ENCODE results near the gene CCDC33.

CCDC33 gene

DNA sequence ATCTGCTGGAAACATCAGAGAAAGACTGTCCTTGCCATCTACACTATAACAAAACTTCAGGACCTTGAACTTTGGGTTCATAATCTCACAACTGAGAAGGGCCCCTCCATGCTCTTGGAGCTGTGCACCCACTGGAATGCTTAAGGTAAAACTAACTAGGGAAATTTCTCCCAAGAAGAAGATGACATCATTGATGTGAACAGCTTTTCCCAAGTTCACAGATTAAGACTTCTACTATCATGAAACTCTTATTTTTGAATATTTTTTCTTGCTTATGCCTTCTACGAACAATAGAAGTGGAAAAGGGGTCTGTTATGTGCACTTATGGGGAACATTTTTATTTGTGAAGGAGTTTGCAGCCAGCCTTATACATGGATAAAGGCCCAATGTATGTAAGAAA, 126.4 kb downstream of the CCDC33 start:
- no peak for DNase-seq (ENCODE audit: low read depth, low spot score)

DNA sequence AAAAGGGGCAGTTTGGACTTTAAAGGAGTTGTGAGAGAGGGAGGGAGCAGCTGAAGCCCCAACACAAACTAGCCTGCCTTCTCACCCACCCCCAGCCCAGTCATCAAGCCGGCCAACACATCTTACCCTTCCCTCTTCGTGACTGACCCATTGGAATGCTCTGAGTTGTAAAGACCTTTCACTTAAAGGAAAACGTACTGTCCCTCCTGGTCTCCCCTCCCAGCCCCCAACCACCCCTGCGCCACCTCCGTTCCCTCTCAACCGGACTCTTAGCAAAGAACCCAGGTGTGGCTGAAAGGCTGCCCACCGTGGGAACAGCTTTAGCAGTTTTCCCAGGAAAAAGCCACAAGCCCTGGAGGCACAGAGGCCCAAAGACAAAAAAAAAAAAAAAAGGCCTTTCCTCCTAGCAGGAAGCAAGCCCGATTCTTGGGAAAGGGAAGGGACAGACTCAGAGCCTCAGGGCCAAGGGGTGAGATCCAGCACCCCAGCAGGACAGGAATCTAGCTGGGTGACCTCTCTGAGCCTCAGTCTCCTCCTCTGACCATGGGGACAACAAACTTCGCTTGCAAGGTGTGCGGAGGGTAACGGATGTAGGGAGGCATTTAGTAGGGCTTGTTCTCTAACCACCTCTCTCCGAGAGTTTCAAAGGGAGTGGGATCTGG, 128.9 kb downstream of the CCDC33 start:
- no peak for DNase-seq (ENCODE audit: low read depth, low spot score)

- DNase-seq (ENCODE audit: low read depth, low spot score) = no peak
Observed at GRCh38 chr15:74365598-74366445, 129.7 kb downstream of the CCDC33 start.

DNA sequence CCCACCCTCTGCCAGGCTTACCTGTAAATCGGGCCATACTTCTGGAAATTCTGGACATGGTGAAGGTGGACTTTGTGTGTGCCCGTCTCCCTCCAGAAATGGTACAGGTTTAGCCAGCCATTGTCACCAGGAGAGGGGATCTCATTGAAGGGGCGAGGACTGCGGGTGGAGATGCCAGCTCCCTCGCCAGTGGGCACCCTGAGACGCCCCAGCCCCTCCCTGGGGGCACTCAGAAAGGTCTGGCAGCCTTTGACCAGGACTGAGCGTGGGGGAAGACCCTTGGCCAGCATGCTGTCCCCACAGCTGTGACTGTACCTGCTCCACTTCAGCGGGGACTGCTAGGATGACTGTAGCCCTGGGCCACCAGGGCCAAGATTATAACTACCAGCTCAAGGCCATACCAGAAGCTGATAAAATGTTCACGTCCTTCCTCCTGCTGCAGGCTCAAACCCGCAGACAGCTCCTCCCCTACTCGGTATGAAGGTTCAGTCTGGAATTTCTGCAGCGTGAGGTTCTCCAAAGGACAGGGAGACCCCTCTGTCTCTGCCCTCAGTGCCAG, 131.2 kb downstream of the CCDC33 start, which contains the start of gene CYP11A1:
Gene CYP11A1, minus strand, starts transcription at position 351 of the 559 bp plus-strand sequence. Its CDS starts 61 bp downstream, at position 290.
- no peak for DNase-seq (ENCODE audit: low read depth, low spot score)

DNA sequence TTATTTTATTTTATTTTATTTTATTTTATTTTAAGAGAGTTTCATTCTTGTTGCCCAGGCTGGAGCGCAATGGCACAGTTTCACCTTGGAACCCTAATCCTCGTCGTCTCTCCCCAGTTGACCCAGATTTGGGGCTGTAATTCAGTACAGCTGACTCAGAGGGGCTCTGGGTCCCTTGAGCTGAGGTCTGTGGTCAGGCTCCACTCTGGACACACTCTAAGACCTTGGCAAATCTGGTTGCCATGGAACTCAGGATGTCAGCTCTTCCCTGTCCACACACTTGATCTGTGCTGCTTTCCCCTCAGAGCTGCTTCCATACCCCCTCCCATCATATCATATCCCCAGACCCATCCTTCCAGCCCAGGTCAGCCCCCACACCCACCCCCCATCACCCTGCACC, 132.0 kb downstream of the CCDC33 start:
- no peak for DNase-seq (ENCODE audit: low read depth, low spot score)

GRCh38 chr15:74369084-74369745, 133.1 kb downstream of the CCDC33 start:
- DNase-seq (ENCODE audit: low read depth, low spot score) = no peak

DNA sequence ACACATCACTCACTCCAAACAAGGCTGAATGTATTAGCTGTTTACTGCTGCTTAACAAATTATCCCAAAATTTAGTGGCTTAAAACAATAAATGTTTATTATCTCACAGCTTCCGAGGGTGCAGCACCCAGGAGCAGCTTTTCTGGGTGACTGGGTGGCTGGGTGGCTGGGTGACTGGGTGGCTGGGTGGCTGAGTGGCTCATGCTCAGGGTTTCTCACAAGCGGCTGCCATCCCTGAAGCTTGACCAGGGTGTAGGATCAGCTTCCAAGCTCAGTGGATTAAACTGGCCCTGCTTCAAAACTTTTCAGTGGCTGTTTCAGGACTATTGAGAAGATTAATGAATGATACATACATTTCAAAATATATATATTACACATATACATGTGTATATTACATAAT, 133.6 kb downstream of the CCDC33 start:
- no peak for DNase-seq (ENCODE audit: low read depth, low spot score)

GRCh38 chr15:74370471-74370870, 134.3 kb downstream of the CCDC33 start:
- DNase-seq (ENCODE audit: low read depth, low spot score) = no peak

DNA sequence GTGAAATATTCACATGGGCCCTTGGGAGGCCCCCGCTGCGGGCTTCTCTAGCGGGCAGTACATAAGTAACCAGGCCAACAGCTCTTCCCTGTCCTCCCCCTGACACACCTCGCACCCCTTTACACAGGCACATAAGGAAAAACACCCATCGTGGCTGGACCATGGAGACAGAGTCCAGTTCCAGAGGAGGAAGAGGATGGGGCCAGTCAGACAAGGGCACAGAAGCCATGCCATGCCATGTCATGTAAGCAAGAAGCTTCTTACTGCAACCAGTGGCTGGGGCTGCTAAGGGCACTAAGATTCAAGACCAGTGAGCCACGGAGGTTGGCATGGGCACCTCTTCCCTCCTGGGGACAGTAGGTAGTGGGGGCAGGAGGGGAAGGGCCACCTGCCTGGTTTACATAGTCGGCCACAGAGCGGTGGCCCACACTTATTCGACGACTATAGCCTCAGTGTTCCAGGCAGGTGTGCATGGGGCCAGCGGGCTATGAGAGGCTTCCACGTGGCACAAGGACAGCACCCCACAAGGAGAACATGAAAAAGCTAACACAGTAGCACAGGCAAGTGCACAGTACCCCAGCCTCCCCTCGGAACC, 137.0 kb downstream of the CCDC33 start:
- no peak for DNase-seq (ENCODE audit: low read depth, low spot score)

DNA sequence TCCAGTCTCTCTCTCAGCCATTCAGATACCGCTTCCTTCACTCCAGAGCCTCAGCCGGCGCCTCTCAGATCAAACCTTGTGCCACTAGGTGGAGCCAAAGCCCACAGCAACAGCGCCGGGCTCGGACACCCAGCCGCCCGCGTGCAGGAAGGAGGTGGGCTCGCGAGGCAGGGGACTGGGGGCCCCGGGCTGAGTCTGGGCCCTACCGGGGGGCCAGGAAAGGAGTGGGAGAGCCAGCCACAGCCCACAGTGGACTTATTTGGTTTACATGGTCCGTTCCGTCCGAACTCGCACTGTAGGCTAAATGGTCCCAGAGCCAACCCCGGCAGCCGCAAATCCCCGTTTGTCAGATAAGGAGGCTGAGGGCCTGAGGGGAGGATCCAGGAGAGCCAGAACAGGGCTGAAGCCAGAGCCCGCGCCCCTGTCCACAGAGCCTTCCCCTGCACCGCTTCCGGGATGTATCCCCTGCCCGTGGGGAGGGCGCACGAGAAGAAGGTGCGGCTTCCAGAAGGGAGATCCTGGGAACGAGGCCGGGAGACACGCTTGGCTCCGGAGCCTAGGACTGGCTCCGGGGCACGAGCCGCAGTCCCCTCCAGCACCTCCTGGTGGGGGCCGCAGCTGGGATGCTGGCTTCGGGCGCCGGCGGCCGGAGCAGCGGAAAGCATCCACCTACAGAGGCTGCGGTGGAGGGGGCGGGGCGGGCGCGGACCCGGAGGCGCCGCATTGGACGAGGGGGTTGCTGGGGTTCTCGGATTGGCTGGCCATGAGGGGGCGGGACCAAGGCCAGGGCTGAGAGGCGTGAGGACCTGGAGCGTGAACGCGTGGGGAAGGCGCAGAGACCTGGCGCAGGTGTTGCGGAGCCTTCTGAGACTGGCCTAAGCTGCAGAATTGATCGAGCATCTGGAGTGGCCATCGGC, 137.9 kb downstream of the CCDC33 start:
- DNase-seq (ENCODE audit: low read depth, low spot score) = peak; percentile 86

- no peak for DNase-seq (ENCODE audit: low read depth, low spot score)
Observed at GRCh38 chr15:74374648-74375302, 138.6 kb downstream of the CCDC33 start.

DNA sequence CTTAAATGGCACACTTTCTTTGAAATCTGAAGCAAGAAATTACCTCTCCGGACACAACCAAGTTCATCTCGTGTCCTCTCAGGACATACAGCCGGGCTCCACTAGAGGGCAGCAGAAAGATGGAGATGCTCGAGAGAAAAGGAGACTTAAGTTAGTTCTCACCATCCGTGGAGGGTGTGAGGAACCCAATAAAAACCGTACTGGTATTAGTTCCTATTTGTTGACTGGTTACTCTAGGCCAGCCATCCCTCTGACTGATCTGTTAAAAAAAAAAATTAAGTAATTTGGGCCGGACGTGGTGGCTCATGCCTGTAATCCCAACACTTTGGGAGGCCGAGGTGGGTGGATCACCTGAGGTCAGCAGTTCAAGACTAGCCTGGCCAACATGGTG, 139.2 kb downstream of the CCDC33 start:
- peak; percentile 78 for DNase-seq (ENCODE audit: low read depth, low spot score)

DNA sequence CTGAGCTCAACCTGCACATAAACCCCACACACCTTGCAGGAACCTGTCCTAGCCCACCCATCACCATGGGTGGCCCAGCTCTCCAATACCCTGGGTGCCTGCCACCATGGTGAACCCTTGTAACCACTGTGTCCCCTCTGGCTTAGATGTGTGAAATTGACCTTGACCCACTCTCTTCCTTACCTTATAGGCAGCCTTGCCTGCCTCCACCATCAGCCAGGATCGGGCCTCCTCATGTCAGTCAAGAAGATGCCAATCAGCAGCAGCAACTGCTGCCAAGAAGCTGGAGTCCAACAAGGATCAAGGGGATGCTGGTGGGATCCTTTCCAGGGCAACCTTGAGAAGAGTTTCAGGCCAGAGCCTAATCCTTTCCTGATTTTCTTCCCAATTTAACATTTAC, 140.1 kb downstream of the CCDC33 start:
- no peak for DNase-seq (ENCODE audit: low read depth, low spot score)

DNA sequence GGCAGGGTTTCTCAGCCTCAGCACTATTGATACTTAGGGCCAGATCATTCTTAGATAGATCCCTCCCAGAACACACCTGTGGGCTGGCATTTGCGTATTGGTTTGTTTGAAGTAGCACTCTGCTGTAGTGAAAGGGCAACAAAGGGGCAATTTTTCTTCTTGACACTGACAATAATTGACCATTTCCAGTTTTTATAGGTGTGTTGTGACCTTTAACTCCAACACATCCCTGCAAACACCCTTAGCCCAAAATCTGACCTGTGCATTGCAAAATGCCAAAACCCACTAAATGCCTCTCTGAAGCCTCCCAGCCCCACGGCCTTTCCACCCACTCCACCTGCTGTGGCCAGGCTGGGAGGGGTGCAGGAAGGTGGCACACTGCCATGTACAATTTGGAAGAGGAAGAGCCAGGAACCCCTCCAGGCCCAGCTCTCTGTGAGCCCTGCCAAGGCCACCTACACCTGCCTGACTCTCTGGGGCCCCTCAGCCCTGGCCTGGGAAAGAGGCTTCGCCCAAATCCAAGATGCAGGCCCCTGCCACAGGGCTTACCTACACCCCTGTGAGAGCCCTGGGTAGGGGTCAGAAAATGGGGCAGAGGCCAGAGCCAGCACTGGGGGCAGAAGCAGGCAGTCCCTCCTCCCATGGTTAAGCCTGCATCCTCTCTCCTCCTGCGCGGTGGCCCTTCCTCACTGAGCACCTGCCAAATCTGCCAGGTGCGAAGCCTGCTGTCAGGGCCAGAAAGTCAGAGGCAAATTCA, 140.9 kb downstream of the CCDC33 start:
- no peak for DNase-seq (ENCODE audit: low read depth, low spot score)

DNA sequence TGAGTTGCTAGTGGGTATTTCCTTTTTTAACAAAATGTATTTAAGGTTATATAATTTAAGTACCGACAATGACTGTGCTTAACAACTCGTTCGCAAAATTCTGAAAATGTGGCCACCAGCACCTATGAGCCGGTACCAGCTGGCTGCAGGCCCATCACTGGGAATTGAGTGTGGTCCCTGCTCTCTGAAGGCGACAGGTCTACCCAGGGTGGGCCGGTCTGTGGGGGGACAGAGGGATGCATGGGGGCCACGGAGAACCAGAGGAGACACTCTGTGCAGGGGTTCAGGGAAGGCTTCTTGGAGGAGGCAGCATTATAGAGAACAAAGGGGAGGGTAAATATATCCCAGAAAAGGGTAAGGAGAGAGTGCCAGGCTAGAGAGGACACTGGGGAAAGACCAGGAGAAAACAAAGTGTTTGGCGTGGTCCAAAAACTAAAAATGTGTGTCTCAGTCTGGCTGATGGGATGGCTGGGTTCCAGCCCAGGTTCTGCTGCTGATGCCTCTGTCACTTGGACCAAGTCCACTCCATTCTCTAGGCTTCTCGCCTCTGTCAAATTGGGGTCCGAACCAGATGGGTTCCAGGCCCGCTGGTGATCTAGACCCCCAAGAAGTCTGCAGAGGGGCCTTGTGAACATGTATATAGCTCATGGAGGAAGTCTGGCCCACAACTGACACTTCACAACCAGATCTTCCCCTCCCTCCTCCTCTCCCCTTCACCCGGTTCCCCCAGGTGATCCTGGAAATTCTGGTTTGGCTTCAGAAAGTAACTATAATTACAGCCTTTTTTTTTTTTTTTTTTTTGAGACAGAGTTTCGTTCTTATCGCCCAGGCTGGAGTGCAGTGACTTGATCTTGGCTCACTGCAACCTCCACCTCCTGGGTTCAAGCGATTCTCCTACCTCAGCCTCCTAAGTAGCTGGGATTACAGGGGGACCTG, 142.0 kb downstream of the CCDC33 start:
- DNase-seq (ENCODE audit: low read depth, low spot score) = no peak

- no peak for DNase-seq (ENCODE audit: low read depth, low spot score)
Observed at GRCh38 chr15:74378848-74379247, 142.7 kb downstream of the CCDC33 start.

DNA sequence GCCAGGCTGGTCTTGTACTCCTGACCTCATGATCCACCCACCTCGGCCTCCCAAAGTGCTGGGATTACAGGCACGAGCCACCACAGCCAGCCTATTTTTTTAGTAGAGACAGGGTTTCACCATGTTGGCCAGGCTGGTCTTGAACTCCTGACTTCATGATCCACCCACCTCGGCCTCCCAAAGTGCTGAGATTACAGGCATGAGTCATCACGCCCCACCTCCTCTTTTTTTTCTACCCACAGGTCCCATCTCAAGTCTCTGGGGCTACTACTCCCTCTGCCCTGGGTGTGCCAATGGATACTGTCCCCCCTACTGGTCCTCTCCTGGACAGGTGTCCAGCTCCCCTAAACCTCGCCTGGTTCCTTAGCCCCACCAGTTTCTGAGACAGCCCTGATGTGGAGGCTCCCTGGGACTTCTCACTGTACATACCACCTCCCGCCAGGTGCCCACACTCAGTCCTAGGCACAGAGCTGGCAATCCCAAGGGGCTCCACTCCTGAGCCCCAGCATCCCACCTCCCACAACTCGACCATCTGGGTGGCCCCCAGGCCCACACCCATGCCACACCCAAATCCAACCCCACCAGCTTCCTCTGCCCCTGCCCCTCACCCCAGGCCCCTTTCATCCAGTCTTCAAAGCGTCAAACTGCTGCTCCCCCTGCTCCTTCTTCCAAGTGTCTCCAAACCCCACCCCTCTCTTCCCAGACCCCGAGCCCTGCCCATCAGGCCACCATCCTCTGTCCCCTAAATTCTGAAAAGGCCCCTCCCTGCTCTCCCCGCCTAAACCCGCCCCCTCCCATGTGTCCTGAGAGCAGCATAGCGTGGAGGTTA, 144.4 kb downstream of the CCDC33 start:
- DNase-seq (ENCODE audit: low read depth, low spot score) = no peak

DNA sequence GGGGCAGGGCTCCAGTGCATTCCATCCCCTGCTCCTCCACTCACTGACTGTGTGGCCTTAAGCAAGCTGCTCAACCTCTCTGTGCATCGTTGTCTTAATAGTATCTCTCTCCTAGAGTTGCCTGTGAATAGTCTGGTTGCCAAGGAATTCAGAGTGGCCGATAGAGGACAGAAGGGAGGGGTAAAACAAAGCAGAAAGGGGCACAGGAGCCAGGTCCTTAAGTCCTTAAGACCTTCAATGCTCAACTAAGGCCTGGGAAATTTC, 145.0 kb downstream of the CCDC33 start:
- DNase-seq (ENCODE audit: low read depth, low spot score) = no peak
